C4-2B (cell line): ENCODE results near the gene LAMA5.
A peak's percentile ranks its signal among the peaks of the same experiment; 100 is the strongest.

Source experiments
- CTCF ChIP-seq: fragments of 450-650 bp; conservative IDR thresholded peaks from 2 replicates; pipeline ENCODE4 v1.5.1; 2017; ENCODE audit warnings: mild to moderate bottlenecking
- ZFX ChIP-seq: fragments of 450-650 bp; IDR thresholded peaks from 2 replicates; pipeline ENCODE4 v1.6.1; 2017

DNA sequence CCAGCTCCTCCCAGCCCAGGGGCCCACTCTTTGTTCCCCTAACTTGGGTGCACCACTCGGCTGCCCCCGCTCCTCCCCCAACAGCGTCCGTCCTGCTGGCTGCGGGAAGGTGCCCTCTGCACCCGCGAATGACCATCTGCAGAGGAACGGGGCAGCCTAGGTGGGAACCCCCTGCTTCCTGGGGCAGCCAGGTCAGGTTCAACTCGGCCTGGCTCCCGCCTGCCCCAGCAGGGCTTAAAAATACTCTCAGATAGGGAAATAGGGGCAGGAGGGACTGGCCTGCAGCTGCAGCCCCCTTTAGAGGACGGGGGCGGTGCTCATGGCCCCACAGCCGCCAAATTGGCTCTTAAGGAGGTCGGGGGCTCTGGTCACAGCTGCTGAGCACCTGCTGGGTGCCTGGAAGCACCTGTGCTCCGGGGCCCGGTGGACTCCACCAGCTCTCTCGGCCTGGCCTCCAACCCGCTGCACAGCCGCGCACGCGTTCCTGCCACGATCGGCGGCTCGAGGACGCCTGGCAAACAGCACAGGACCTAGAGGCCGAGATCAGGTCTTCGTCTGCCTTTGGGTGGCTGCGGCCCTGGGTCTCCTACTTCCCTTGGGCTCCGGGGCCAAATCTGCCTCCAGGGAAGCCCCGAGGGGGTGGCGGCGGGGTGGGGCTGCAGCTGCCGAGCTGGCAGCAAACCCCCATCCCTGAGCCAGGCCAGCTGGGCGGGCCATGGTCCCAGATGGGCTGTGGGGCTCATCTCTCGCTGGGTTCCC is 700 bp upstream of the LAMA5 start:
- TF ChIP-seq CTCF (no peak), ZFX (0 out of 2 replicates have a peak, but pooled peaks have one; percentile 33)
